ENCODE data around the gene LIFR. TPM values are rescaled to one million over a fixed set of nuclear protein-coding genes. Genes with fewer than 3 reads are reported as not detected.
A peak's percentile ranks its signal among the peaks of the same experiment; 100 is the strongest.

Gene LIFR
- total RNA-seq, 4 donors from 2014 or later = 61.8 to 105 (median 78.0) TPM

GRCh38 chr5:38590838-38591522 is 34.5 kb upstream of the LIFR start:
- H3K4me3 ChIP-seq = peak overlapping the region in 1 of 2 donors; percentile 0
- no peaks in the 10 kb centered on the region for H3K4me1 ChIP-seq
- ATAC-seq = no peak
- no peaks in the 10 kb centered on the region for H3K27me3 ChIP-seq
- TF ChIP-seq EP300 (IDR thresholded peaks at IDR 0.05) = no peak
- TF ChIP-seq POLR2AphosphoS5 (IDR thresholded peaks at IDR 0.05) = no peak
- TF ChIP-seq POLR2A (IDR thresholded peaks at IDR 0.05) = no peak
- TF ChIP-seq CTCF (IDR thresholded peaks at IDR 0.05) = no peak
- H3K27ac ChIP-seq = no peak overlapping the region
- WGBS, 2 donors (ENCODE audit: low coverage in 1 of 2) = 70 to 78% methylated on average over 2 of the region's 2 CpGs
- no peaks in the 10 kb centered on the region for H3K36me3 ChIP-seq
- H3K9me3 ChIP-seq = no peaks in the 10 kb centered on the region

- Histone ChIP-seq H3K4me3 (no peak overlapping the region), H3K36me3 (no peaks in the 10 kb centered on the region), H3K27me3 (no peaks in the 10 kb centered on the region), H3K4me1 (no peaks in the 10 kb centered on the region), H3K27ac (no peak overlapping the region), H3K9me3 (no peaks in the 10 kb centered on the region)
- no peak for TF ChIP-seq EP300 (IDR thresholded peaks at IDR 0.05)
- no peak for TF ChIP-seq POLR2A (IDR thresholded peaks at IDR 0.05)
- TF ChIP-seq CTCF (IDR thresholded peaks at IDR 0.05) = no peak
- no peak for TF ChIP-seq POLR2AphosphoS5 (IDR thresholded peaks at IDR 0.05)
- WGBS, 2 donors (ENCODE audit: low coverage in 1 of 2) = 75 to 87% methylated on average over 4 of the region's 4 CpGs
- no peak for ATAC-seq
These were observed 33.2 kb upstream of the LIFR start for GRCh38 chr5:38589629-38590028.

- TF ChIP-seq CTCF (IDR thresholded peaks at IDR 0.05) = no peak
- no peak for TF ChIP-seq EP300 (IDR thresholded peaks at IDR 0.05)
- TF ChIP-seq POLR2AphosphoS5 (IDR thresholded peaks at IDR 0.05) = no peak
- TF ChIP-seq POLR2A (IDR thresholded peaks at IDR 0.05) = no peak
- H3K9me3 ChIP-seq = no peaks in the 10 kb centered on the region
These were observed 29.4 kb upstream of the LIFR start for GRCh38 chr5:38585816-38586215.

GRCh38 chr5:38583500-38583899 is 27.1 kb upstream of the LIFR start:
- Histone ChIP-seq H3K27me3 (no peaks in the 10 kb centered on the region), H3K4me1 (no peaks in the 10 kb centered on the region), H3K36me3 (no peaks in the 10 kb centered on the region), H3K4me3 (no peak overlapping the region), H3K9me3 (no peaks in the 10 kb centered on the region), H3K27ac (no peak overlapping the region)
- ATAC-seq = no peak
- TF ChIP-seq POLR2A (IDR thresholded peaks at IDR 0.05) = no peak
- no peak for TF ChIP-seq CTCF (IDR thresholded peaks at IDR 0.05)
- no peak for TF ChIP-seq EP300 (IDR thresholded peaks at IDR 0.05)
- no peak for TF ChIP-seq POLR2AphosphoS5 (IDR thresholded peaks at IDR 0.05)
- 100% methylated on average over 1 of the region's 1 CpG; no CpG with 5 or more reads in 1 of the 2 donors for WGBS, 2 donors (ENCODE audit: low coverage in 1 of 2)

More at GRCh38 chr5:38585816-38586215, 29.4 kb upstream of the LIFR start:
- no peak overlapping the region for H3K4me3 ChIP-seq
- H3K27ac ChIP-seq = no peak overlapping the region
- WGBS, 2 donors (ENCODE audit: low coverage in 1 of 2) = 80 to 91% methylated on average over 6 of the region's 6 CpGs
- H3K36me3 ChIP-seq = no peaks in the 10 kb centered on the region
- no peaks in the 10 kb centered on the region for H3K27me3 ChIP-seq
- no peaks in the 10 kb centered on the region for H3K4me1 ChIP-seq
- ATAC-seq = no peak

- Histone ChIP-seq H3K36me3 (no peaks in the 10 kb centered on the region), H3K27ac (no peak overlapping the region), H3K4me1 (no peaks in the 10 kb centered on the region), H3K9me3 (no peaks in the 10 kb centered on the region), H3K4me3 (no peak overlapping the region), H3K27me3 (no peaks in the 10 kb centered on the region)
- TF ChIP-seq EP300 (IDR thresholded peaks at IDR 0.05) (no peak), CTCF (IDR thresholded peaks at IDR 0.05) (no peak), POLR2AphosphoS5 (IDR thresholded peaks at IDR 0.05) (no peak), POLR2A (IDR thresholded peaks at IDR 0.05) (no peak)
- 56 to 70% methylated on average over 3 to 5 of the region's 5 CpGs for WGBS, 2 donors (ENCODE audit: low coverage in 1 of 2)
- ATAC-seq = no peak
These were observed 26.5 kb upstream of the LIFR start for GRCh38 chr5:38582975-38583319.
